ENCODE results near the gene GFRA1.

GFRA1 gene

GRCh38 chr10:116270771-116271592 lies 2.0 kb downstream of the GFRA1 start:
- no peak for FAIRE-seq

- FAIRE-seq: no peak
Measured at GRCh38 chr10:116270126-116270770, 2.8 kb downstream of the GFRA1 start.

- FAIRE-seq: no peak
Measured at GRCh38 chr10:116269619-116270018, 3.4 kb downstream of the GFRA1 start.

GRCh38 chr10:116268976-116269375 lies 4.0 kb downstream of the GFRA1 start:
- no peak for FAIRE-seq

GRCh38 chr10:116265686-116266085 lies 7.3 kb downstream of the GFRA1 start:
- FAIRE-seq: no peak

- no peak for FAIRE-seq
Measured at GRCh38 chr10:116263870-116264655, 8.9 kb downstream of the GFRA1 start.

GRCh38 chr10:116262678-116263077 lies 10.3 kb downstream of the GFRA1 start:
- FAIRE-seq: no peak

GRCh38 chr10:116260599-116260998 lies 12.4 kb downstream of the GFRA1 start:
- FAIRE-seq: no peak

GRCh38 chr10:116259638-116260037 lies 13.4 kb downstream of the GFRA1 start:
- no peak for FAIRE-seq

- FAIRE-seq: no peak
Measured at GRCh38 chr10:116257785-116258184, 15.2 kb downstream of the GFRA1 start.

GRCh38 chr10:116256752-116257259 lies 16.2 kb downstream of the GFRA1 start:
- no peak for FAIRE-seq

GRCh38 chr10:116255886-116256751 lies 16.9 kb downstream of the GFRA1 start:
- no peak for FAIRE-seq

- FAIRE-seq: no peak
Measured at GRCh38 chr10:116254422-116255155, 18.4 kb downstream of the GFRA1 start.

GRCh38 chr10:116253716-116254115 lies 19.3 kb downstream of the GFRA1 start:
- FAIRE-seq: no peak

GRCh38 chr10:116251602-116252395 lies 21.2 kb downstream of the GFRA1 start:
- FAIRE-seq: no peak

- FAIRE-seq: no peak
Measured at GRCh38 chr10:116247691-116248090, 25.3 kb downstream of the GFRA1 start.

- FAIRE-seq: no peak
Measured at GRCh38 chr10:116246263-116246662, 26.7 kb downstream of the GFRA1 start.

GRCh38 chr10:116245156-116245555 lies 27.9 kb downstream of the GFRA1 start:
- FAIRE-seq: no peak

GRCh38 chr10:116241642-116242410 lies 31.2 kb downstream of the GFRA1 start:
- FAIRE-seq: no peak

GRCh38 chr10:116241085-116241484 lies 31.9 kb downstream of the GFRA1 start:
- FAIRE-seq: no peak

Data from G401.6 (cell line).